Fibroblast of skin of left quadriceps (primary cell): ENCODE data around the gene HPCAL4.

ENCODE experiments used
- DNase-seq, 2 experiments: peaks; one replicate each; pipeline ENCODE4 v3.0.0-alpha.2; 2013; ENCODE audit warnings: low read depth in 2 of 2

HPCAL4 gene

DNA sequence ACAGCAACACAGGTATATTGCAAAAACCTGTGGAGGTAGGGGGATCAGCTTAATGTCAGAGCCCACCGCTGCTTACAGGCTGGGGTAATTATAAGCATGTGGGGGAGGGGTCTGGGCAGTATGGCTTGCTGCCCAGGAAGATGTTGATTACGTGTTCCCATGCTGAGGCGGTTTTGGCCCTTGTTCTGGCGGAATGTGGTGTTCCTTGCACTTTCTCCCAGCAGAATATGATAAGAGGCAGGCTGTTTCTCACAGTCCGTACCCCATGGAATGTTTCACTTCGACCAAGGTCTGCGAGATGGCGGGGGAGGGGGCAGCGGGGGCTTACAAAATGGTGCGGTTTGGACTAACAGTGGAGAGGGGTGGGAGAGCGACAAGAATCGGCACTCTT lies 9.8 kb upstream of the HPCAL4 start:
- no peak for DNase-seq

DNA sequence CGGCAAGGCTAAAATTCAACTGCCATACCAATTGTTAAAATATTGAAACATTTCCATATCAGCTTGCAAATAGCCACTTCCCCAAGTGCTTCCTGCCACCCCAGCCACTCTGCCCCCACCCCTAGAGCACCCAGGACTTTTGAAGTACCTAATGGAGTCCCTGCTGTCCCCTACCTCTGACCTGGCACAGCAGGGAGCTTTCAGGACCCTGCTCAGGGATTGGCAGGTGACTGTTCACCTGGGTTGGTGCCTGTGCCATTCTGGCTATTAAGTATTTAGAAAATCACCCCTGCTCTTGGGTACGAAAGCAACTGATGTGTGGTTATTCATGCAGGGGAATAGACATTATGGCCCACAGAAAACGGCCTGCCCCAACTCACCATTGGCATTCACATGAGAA lies 9.1 kb upstream of the HPCAL4 start:
- no peak for DNase-seq

DNA sequence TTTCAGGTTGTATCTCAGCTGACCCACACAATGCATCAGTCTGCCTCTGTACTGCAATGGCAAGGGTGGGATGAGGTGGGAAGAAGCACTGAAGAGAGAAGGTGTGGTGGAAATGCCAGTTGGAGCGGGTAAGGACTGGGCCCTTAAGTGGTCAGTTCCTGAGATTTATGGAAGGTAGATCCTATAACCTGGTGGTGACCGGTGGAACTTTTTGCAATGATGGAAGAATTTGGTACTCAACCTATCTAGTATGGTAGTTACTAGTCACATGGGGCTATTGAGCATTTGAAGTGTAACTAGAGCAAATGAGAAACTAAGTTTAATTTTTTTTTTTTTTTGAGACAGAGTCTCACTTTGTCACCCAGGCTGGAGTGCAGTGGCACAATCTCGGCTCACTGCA lies 8.2 kb upstream of the HPCAL4 start:
- DNase-seq = no peak

DNA sequence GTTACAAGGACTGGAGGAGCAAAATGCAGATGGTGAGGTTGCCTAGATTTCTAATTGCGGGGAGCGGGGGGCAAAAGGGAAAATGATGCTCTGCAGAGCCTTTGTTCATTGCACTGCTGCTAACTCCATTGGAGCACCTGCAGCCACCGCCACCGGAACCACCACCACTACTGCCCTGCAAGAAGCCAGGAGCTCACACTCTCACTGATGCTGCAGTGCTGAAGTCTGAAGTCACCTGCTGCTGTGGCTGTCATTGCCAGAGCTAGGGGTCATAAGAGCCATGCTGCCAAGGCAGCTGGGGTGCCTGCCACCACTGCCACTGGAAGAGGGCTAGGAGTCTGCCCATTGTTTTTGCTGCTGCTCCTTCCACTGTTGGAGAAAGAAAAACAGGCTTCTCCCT lies 7.3 kb upstream of the HPCAL4 start:
- no peak for DNase-seq

DNA sequence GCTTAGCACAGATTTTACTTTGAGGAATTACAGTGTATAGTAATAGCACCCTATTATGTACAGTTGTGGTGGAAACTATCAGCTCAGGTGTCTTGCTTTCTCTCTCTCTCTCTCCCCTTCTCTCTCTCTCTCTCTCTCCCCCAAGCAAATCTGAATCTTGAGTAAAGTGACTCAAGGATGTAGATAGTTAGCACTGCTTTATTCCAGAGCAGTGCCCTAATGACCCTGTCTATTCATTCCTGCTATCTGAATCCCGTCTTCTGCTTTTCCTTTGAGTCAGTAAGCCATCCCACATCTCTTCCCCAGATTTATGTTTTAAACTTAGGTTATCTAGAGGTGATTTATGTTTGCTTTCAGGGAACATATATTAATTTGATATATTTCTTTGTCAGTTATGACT lies 5.2 kb upstream of the HPCAL4 start:
- no peak for DNase-seq

DNA sequence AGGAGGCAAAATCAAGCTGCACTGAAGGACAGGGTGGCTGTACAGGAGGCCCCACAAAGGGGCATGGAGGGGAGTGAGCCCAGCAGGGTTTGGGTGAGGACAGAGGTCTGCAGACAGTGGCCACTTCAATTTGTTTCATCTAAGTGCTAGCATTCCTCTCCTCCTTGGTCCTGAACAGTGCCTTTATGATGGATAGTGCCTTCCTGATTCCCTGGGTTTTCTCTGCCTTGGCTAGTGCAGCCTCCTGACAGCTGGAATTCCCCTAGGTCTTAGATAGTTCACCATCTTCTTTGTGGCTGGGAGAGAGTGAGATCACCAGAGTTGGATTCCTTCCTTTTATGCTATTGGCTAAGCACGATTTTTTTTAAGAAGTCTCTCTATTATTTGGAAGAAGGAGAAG lies 3.8 kb upstream of the HPCAL4 start:
- no peak for DNase-seq

DNA sequence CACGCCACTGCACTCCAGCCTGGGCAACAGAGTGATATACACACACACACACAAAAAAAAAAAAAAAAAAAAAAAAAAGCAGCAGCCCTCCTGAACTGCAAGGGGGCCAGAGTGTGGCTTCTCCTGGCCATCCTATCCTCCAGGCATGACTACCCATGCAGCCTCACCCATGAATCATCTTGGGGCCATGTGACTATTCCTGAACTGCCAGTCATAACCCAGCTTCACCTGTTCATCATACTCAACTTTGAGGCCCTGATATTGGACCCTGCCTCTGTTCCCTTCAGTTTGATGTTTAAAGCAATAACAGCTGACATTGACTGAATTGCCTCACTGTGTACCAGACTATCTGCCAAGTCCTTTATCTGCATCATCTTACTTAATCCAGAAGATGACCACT lies 2.8 kb upstream of the HPCAL4 start:
- DNase-seq = no peak

DNA sequence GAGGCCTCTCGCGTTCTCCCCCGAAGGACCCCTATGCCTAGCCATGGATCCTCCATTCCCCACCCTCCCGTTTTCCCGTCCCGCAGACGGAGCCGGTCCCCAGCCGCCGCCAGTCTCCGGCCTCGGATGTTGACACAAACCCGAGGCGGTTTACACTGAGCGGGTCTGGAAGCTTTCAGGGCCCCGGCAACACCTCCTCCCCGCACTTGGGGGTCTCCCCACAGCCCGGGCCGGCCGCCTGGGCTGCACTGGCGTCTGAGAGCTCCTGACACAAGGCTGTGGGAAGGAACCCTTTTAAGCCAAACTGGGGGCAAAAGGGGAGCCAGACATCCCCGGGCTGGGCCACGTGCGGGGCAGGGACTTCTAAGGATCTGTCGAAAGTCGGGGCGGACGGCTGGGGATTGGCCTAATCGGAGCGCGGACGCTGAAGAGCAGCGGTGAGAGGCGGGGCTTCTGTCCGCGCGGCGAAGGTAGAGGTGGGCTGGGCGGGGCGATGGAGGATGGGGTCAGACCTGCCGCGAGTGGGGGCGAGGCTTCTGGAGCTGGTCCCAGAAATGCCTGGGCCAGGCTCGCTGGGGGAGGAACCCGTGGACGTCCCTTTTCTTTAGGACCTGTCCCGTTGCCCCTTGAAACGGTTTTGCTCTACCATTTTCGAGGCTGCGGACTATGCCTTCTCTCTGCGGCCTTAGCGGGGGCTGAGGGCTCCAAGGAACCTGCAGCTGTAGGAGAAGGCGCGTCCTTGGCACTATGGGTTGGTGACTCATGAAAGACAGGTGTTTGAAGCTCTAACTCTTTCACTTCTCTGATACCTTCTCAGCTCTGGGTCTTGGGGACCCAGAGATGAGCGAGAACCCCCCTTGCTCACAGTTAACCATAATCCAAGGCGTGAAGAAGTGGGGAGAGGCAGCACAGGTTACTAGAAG lies 1.2 kb upstream of the HPCAL4 start:
- no peak for DNase-seq

DNA sequence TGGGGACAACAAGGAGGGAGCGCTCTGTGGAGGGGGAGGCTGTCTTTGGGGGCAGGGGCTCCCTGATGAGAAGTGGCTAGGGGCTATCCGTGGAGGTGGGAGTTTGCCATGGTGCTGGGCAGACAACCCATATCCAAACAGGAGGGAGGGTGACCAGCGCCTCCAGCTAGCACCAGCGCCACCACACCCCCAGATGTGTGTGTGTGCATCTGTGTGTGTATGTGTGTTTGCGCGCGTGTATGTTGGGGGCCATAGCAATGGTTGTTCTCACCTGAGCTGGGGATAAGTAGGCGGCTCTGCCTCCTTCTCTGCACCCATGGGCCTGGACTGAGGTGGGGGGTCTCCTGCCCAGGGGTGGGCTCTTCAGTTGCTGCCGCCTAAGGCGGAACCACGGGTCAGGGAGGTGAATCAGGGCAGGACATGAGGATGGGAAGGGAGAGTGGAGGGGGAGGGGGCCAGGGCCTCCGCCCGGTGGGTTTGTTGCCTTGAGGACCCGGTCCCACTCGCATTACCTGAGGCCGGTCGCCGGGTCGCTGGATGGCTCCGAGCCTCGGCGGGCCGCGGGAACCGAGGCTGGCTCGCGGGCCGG lies 345 bp downstream of the HPCAL4 start:
- DNase-seq = no peak

DNA sequence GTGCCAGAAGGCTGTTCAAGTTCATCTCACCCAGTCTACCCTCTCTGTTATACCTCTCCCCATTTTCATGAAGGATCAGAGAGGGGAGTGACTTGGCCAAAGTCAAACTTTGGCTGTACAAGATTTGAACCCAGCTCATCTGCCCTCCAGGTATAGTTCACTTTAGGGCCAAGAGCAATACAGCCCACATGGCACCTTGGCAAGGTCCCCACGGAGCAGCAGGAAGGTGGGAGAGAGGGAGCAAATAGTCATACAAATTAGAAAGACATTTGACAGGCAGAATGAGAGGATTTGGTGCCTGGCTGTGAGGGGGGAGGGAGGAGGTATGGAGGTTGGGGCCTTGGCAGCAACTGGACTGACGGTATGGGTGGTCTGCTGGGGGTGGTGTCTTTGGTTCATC lies 1.0 kb downstream of the HPCAL4 start:
- DNase-seq = no peak

DNA sequence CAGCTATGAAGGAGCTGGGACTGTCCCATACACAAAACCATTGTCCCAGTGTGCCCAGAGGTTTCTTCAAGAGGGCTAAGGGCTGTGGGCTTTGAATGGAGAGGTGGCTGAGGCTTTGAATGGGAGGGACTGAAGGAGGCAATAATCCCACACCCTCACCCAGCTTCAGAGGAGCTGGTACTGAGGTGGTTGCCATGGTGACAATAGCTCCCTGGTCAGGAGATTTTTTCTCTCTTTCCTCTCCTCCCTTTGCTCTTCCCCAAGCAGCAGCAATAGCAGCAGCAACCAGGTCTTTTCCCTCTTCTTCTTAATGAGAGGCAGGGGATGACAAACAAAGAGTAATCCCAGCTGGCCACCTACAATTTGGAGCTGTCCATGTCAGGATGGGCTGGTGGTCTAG lies 1.6 kb downstream of the HPCAL4 start:
- no peak for DNase-seq

DNA sequence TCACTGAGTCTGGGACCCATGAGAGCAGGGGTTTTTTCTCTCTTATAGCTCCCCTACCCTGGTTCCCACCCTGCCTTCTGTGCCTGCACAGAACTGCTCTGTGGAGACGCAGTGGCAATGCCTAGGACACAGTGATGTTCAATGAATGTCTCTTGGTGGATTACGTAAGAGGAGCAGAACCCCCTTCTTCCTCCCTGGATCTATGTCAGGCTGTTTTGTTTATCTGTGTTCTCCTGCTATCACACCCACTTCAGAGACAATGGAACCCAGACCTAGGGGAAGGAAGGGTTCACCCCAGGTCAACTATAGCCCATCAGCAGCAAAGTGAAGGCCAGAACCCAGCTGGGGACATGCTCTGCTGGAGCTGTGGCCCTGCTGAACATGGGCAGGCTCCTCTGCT lies 2.0 kb downstream of the HPCAL4 start:
- no peak for DNase-seq

DNA sequence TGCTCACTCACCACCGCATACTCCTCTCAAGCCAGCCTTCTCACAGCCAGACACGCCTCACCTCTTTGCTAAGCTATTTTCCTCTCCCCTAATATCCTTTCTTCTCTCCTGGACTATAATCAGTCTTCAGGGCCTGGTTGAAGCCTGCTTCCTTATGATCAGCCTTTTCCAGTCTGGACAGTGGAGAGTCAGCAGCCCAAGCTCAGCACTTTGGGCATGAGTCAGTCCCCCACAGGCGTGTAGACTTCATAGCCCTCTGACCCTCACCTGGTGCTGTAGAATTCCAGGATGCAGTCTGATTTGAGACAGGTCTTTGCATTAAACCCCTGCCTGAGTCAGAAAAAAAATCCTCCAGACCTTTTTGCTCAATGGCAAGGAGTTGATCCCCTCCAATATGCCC lies 2.5 kb downstream of the HPCAL4 start:
- no peak for DNase-seq

DNA sequence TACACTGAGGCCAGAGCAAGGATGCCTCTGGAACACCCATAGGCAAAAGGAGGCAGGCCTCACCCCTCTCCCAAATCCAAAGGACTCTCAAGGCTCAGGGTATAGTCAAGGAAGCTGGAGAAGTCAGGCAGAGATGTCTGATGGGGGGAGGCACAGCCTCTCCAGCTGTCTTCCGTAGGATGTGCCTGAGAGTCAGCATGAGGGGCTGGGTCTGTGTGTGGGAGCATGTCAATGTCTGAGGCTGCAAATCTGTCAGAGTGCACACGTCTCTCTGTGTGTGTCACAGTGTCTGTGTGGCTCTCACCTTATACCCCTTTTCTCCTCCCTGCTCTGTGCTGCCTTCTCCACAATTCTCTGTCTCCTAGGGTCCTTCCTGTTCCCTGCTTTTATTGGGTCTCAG lies 4.0 kb downstream of the HPCAL4 start:
- no peak for DNase-seq

DNA sequence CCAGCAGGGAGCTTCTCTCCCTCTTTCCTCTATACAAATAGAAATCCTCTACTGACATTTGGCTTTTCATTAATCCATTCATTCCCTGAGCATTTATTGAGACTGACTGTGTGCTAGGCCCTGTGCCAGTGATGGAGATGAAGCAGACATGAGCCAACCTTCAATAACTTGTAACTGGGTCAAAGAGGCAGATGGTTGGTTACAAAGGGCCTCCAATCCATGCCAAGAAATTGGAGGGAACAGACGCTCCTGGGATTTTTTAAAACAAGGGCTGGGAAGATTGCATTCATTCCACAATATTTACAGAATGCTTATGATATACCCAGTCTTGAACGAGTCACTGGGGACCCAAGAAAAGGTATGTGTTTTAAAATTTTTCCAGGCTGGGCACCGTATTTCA lies 6.2 kb downstream of the HPCAL4 start:
- no peak for DNase-seq

DNA sequence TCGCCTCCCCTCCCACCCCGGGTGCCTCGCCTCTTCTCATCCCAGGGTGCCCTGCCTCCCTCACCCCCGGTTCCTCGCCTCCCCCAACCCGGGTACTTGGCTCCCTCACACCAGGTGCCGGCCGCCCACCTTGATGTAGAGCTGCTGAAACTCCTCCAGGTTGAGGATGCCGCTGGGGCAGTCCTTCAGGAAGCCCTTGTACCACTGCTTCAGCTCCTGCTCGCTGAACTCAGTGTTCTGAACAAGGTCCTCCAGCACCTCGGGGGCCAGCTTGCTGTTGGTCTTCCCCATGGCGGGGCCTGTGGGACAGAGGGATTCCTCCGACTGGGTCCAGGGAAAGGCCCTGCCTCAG lies 6.9 kb downstream of the HPCAL4 start:
- DNase-seq = no peak

DNA sequence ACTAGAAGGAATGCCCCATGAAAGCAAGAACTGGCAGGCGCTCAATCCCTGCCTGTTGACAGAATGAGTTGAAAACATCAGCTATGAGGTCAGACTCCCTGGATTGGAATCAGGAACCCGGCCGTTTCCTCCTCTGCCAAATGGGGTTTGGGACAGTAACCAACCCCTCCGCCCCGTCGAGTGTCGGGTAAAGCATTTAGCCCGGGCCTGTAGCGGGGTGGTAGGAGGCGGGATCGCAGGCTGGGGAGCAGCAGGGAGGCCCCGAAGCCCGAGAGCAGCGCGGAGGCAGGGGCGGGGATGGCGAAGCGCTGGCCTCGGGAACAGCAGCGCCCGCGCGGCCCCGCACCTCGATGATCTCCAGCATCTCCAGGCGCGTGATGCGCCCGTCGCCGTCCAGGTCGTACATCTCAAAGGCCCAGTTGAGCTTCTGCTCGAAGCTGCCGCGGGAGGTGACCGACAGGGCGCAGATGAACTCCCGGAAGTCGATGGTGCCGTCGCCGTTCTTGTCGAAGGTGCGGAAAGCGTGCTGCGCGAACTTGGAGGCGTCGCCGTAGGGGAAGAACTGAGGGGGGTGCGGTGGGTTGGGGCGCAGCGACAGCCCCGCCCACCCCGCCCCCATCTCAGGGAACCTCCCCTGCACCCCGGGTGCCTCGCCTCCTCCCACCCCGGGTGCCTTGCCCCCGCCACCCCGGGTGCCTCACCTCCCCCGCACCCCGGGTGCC lies 7.5 kb downstream of the HPCAL4 start:
- no peak for DNase-seq

DNA sequence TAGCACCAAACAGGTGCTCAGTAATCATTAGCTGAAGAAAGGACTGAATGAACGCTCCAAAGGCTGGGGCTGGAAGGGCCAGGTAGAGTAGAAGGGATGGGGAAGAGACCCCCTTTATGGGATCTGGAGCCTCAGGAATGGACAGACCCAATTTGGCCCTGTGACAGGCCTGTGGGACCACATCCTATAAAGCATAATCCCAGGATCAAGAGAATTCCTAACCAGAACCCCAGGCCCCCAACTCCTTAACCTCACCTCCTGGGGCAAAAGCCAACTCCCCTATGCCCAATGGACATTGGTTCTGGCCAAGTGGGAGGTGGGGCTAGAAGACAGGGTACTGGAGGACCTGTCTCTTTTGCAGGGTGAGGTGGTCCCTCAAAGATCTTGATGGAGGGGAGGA lies 9.2 kb downstream of the HPCAL4 start:
- DNase-seq = no peak

DNA sequence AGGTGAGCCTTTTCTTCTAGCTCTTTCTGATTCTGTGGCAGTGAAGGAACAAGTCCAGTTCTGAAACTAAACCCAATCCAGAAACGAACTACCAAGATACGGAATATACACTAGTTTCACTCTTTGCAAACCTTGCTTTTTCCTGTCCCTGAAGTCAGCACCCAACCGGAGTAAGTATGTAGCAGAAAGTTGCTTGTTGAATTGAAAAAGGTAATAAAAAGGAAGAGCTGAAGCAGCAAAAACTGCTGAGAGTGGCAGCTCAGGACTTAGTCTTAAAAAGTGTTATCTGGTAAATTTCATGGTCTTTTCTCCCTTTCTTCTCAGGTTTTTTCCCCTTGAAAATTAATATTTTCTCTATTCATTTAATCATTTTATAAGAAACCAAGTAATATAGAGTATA lies 9.9 kb downstream of the HPCAL4 start:
- no peak for DNase-seq

DNA sequence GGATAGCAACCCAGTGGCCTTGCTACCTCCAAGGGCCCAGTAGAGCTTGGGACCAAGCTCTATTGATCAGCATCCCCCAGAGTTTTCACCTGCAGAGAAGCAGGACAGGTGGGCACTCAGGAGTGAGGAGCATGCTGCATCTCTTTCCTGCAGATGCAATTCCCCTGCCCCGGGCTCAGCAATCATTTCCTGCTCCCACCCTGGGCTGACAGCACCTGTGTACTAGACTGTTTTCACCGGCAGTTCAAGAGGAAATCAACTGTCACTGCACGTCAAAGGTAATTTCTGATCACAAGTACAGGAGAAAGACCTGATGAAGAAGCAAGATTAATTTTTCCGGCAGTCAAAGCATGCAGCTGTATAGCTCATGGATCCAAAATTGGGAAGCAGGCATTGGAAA lies 10.5 kb downstream of the HPCAL4 start:
- DNase-seq = no peak

DNA sequence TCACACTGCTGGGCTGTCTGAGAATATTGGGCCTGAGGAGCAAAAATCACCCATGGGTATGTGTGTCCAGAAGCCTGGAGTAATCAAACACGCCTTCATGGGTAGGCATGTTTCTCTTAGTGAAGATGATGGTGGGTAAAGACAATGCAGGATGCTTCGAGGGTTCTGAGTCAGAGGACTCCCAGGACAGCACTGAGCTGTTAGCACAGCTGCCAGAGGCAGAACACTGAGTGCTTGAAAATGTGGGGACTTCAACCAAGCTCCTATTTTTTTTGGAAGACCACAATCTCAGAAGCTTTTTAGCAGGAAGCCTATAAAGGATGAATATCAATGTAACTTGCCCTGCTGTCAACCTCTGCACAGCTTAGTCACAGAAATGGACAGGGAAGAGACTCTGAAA lies 11.4 kb downstream of the HPCAL4 start:
- DNase-seq = no peak

DNA sequence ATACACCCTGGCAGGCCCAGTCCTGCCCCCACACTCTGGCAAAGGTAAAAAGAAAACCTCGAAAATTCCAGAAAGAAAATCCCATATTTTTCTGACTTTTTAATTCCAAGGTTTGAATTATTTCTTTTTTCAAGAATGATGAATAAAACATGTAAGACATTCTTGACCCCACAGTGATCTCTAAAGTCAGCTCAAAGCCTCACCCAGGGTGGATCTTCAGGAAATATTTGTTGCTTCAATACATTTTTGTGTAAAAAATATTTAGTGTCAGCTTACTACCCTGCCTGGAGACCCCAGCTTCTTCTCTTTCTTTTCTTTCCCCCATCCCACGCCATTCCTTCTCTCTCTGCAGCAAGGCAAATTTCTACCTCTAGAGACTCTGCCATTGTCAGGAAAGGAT lies 12.3 kb downstream of the HPCAL4 start:
- DNase-seq = no peak

DNA sequence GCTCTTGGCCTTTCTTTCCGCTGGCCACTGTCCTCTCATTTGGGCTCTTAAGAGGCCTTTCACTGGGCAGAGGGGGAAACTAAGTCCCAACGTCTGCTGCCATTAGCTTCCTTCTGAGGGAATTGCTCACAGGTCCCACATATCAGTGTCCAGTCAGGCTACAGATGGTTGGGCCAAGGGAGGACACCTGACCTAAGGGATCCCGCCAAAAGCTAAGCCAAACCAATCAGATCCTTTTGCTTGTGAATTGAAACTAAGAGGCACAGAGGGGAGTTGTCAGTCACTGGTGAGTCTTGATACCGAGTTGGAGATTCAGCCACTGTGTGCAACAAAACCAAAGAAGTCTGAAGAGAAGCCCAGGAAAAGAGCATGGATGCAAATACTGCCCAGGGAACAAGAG lies 13.6 kb downstream of the HPCAL4 start:
- no peak for DNase-seq
